Measurements from ENCODE around the gene ZNF473. TPM values are rescaled to one million over a fixed set of nuclear protein-coding genes. Genes with fewer than 3 reads are reported as not detected.

ZNF473 gene
- total RNA-seq, 1 donor = 8.3 TPM

- Histone ChIP-seq H3K4me2 (ENCODE audit: insufficient read depth, low read length) (no peak overlapping the region), H3K9me3 (ENCODE audit: low read depth, low read length) (peaks cover 7% of the 10 kb centered on the region), H2AFZ (ENCODE audit: low read length) (no peak overlapping the region), H3K27me3 (ENCODE audit: insufficient read depth, low read length) (peaks cover 2% of the 10 kb centered on the region), H3K27ac (ENCODE audit: low read depth, low read length) (no peak overlapping the region), H3K4me1 (ENCODE audit: insufficient read depth, low read length) (no peaks in the 10 kb centered on the region), H3K4me3 (ENCODE audit: insufficient read depth, low read length) (no peak overlapping the region), H3K79me2 (ENCODE audit: insufficient read depth, low read length) (no peaks in the 10 kb centered on the region), H3K36me3 (ENCODE audit: insufficient read depth, low read length) (no peaks in the 10 kb centered on the region), H4K20me1 (ENCODE audit: insufficient read depth, low read length) (no peaks in the 10 kb centered on the region)
- no peak for DNase-seq (ENCODE audit: insufficient read length, low spot score, missing footprints)
- no peak for TF ChIP-seq CTCF (IDR thresholded peaks at IDR 0.05; ENCODE audit: extremely low read depth, low read depth, low read length)
Observed at GRCh38 chr19:50053119-50053518, 27.3 kb downstream of the ZNF473 start.

- Histone ChIP-seq H3K4me1 (ENCODE audit: insufficient read depth, low read length) (no peaks in the 10 kb centered on the region), H3K4me2 (ENCODE audit: insufficient read depth, low read length) (no peak overlapping the region), H2AFZ (ENCODE audit: low read length) (no peak overlapping the region), H3K36me3 (ENCODE audit: insufficient read depth, low read length) (no peaks in the 10 kb centered on the region), H3K27me3 (ENCODE audit: insufficient read depth, low read length) (no peaks in the 10 kb centered on the region), H4K20me1 (ENCODE audit: insufficient read depth, low read length) (no peaks in the 10 kb centered on the region), H3K27ac (ENCODE audit: low read depth, low read length) (no peak overlapping the region), H3K9me3 (ENCODE audit: low read depth, low read length) (peaks cover 23% of the 10 kb centered on the region), H3K79me2 (ENCODE audit: insufficient read depth, low read length) (no peaks in the 10 kb centered on the region), H3K4me3 (ENCODE audit: insufficient read depth, low read length) (no peak overlapping the region)
- no peak for DNase-seq (ENCODE audit: insufficient read length, low spot score, missing footprints)
- no peak for TF ChIP-seq CTCF (IDR thresholded peaks at IDR 0.05; ENCODE audit: extremely low read depth, low read depth, low read length)
Observed at GRCh38 chr19:50058425-50058824, 32.6 kb downstream of the ZNF473 start.

- H3K4me2 ChIP-seq (ENCODE audit: insufficient read depth, low read length) = no peak overlapping the region
- no peak overlapping the region for H2AFZ ChIP-seq (ENCODE audit: low read length)
- H3K27ac ChIP-seq (ENCODE audit: low read depth, low read length) = no peak overlapping the region
- no peak overlapping the region for H3K4me3 ChIP-seq (ENCODE audit: insufficient read depth, low read length)
- H3K9me3 ChIP-seq (ENCODE audit: low read depth, low read length) = peaks cover 23% of the 10 kb centered on the region
- TF ChIP-seq CTCF (IDR thresholded peaks at IDR 0.05; ENCODE audit: extremely low read depth, low read depth, low read length) = no peak
- no peaks in the 10 kb centered on the region for H3K27me3 ChIP-seq (ENCODE audit: insufficient read depth, low read length)
- H4K20me1 ChIP-seq (ENCODE audit: insufficient read depth, low read length) = no peaks in the 10 kb centered on the region
- no peaks in the 10 kb centered on the region for H3K4me1 ChIP-seq (ENCODE audit: insufficient read depth, low read length)
- DNase-seq (ENCODE audit: insufficient read length, low spot score, missing footprints) = no peak
- H3K36me3 ChIP-seq (ENCODE audit: insufficient read depth, low read length) = no peaks in the 10 kb centered on the region
- no peaks in the 10 kb centered on the region for H3K79me2 ChIP-seq (ENCODE audit: insufficient read depth, low read length)
Observed at GRCh38 chr19:50059045-50059444, 33.2 kb downstream of the ZNF473 start.

- no peak overlapping the region for H3K27ac ChIP-seq (ENCODE audit: low read depth, low read length)
- DNase-seq (ENCODE audit: insufficient read length, low spot score, missing footprints) = no peak
- no peaks in the 10 kb centered on the region for H3K27me3 ChIP-seq (ENCODE audit: insufficient read depth, low read length)
- H3K79me2 ChIP-seq (ENCODE audit: insufficient read depth, low read length) = no peaks in the 10 kb centered on the region
- H3K9me3 ChIP-seq (ENCODE audit: low read depth, low read length) = peaks cover 23% of the 10 kb centered on the region
- no peak overlapping the region for H3K4me2 ChIP-seq (ENCODE audit: insufficient read depth, low read length)
- no peak for TF ChIP-seq CTCF (IDR thresholded peaks at IDR 0.05; ENCODE audit: extremely low read depth, low read depth, low read length)
- no peaks in the 10 kb centered on the region for H3K4me1 ChIP-seq (ENCODE audit: insufficient read depth, low read length)
- H3K4me3 ChIP-seq (ENCODE audit: insufficient read depth, low read length) = no peak overlapping the region
- H4K20me1 ChIP-seq (ENCODE audit: insufficient read depth, low read length) = no peaks in the 10 kb centered on the region
- no peaks in the 10 kb centered on the region for H3K36me3 ChIP-seq (ENCODE audit: insufficient read depth, low read length)
- H2AFZ ChIP-seq (ENCODE audit: low read length) = no peak overlapping the region
Observed at GRCh38 chr19:50060107-50060506, 34.3 kb downstream of the ZNF473 start.
